Coronary artery (tissue), 2 donors: ENCODE data around the gene JAZF1.

Source experiments
- DNase-seq: peaks from one replicate; pipeline ENCODE4 v3.0.0-alpha.2; 2017; ENCODE audit warnings: low spot score
- H3K27ac ChIP-seq, 2 donors: fragments of 200-600 bp; sonication (generic); one replicate each; pipeline ENCODE4 v1.5.1; 2016 to 2019
- H3K4me3 ChIP-seq: fragments of 200-600 bp; sonication (generic); 2 replicates; pipeline ENCODE4 v1.5.1; 2016; ENCODE audit warnings: mild to moderate bottlenecking, moderate library complexity
- TF ChIP-seq, protein P1 (sequence below): fragments of 200-600 bp; sonication (generic); IDR thresholded peaks from one replicate; pipeline ENCODE4 v1.5.1; 2019; ENCODE audit warnings: antibody characterized with exemption

Gene JAZF1

DNA sequence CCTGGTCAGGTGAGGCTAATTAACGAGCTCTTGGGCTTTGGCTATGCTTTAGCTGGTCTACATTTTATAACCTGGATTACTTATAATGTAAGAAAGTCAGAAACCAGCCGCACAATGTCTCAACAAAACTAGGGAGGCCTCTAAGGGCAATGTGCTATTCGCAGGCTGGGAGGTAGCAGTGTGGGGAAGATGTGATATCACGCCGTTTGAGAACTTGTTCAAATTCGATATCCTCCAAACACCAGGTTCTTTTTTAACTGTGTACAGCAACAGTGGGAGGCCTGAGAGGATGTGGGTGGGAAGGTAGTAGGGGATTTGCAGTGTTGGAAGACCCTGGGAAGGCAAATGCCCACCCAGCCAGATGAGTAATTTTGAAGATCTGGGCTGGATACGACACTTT is 184.5 kb downstream of the JAZF1 start:
- Histone ChIP-seq H3K4me3 (no peak overlapping the region), H3K27ac (no peak overlapping the region)
- no peak for DNase-seq
- TF ChIP-seq, protein P1, sequence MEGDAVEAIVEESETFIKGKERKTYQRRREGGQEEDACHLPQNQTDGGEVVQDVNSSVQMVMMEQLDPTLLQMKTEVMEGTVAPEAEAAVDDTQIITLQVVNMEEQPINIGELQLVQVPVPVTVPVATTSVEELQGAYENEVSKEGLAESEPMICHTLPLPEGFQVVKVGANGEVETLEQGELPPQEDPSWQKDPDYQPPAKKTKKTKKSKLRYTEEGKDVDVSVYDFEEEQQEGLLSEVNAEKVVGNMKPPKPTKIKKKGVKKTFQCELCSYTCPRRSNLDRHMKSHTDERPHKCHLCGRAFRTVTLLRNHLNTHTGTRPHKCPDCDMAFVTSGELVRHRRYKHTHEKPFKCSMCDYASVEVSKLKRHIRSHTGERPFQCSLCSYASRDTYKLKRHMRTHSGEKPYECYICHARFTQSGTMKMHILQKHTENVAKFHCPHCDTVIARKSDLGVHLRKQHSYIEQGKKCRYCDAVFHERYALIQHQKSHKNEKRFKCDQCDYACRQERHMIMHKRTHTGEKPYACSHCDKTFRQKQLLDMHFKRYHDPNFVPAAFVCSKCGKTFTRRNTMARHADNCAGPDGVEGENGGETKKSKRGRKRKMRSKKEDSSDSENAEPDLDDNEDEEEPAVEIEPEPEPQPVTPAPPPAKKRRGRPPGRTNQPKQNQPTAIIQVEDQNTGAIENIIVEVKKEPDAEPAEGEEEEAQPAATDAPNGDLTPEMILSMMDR, result no peak

DNA sequence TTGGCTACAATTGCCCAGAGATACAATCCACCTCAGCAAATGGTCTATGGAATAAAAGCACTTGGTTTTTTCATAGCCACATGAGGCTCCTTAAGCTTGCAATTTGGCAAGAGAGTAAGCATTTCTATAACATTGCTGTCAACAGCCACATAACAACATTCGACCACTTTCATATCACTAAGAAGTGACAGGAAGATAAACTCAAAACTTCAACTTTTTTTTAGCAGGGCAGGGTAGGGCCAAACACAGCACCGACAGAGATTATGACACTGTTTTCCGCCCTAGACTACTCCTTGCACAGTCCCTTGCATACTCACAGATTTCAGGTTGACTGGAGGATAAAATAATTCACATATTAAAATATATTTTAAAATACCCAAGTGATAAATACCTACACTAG is 185.4 kb downstream of the JAZF1 start:
- no peak overlapping the region for H3K4me3 ChIP-seq
- no peak overlapping the region for H3K27ac ChIP-seq
- no peak for DNase-seq
- TF ChIP-seq, protein P1, result no peak

DNA sequence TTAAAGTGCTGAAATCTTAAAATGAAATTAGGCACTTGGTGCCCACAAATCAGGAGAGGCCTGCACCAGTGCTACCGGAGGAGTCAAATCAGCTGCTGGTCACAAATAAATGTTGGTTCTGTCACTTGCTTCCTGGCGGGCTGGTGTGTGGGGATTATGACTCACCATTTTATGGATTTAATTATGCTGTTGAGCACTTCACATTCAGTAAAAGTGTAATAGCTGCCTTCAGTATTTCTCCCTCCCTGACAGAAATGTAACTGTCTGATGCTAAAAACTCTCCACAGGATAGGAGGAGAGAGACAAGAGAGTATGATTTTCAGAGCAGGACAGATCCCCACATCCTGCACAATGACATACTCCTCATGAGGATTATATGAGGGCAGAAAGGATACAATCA is 186.0 kb downstream of the JAZF1 start:
- no peak for DNase-seq
- TF ChIP-seq, protein P1, result no peak
- Histone ChIP-seq H3K27ac (no peak overlapping the region), H3K4me3 (no peak overlapping the region)

DNA sequence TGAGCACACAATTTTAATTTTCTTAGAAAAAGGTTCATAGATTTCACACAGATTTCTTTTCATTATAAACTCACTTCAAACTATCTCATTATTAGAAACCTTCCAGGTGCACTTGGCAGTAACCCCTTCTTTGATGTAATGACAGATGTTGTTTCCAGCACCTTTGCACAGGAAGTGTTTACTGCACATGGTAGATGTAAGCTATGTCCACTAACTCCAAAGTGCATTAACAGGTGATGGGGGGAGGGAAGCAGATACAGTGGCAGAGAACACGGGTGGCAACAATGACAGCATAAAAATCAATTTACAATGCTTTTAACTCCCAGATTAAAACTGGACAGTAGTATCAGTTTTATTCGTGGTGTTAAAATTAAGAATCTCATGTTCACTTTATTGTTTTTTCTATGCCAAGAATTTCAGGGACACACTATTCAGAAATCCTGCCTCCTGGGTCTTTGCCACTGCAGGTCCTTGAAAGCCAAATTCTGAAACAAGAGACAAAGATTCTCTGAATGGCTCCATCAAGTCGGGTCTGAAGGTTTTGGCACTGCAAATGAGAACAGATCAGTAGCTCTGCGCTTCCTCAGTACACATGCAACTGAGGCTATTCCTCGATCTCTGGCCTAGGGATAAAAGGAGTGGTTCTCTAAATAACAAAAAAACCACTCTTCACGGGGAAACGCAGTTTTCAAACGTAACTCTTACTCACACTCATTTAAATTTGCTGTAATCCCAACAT is 187.7 kb downstream of the JAZF1 start:
- H3K27ac ChIP-seq, result no peak overlapping the region
- TF ChIP-seq, protein P1, result no peak
- H3K4me3 ChIP-seq, result no peak overlapping the region
- DNase-seq, result no peak

DNA sequence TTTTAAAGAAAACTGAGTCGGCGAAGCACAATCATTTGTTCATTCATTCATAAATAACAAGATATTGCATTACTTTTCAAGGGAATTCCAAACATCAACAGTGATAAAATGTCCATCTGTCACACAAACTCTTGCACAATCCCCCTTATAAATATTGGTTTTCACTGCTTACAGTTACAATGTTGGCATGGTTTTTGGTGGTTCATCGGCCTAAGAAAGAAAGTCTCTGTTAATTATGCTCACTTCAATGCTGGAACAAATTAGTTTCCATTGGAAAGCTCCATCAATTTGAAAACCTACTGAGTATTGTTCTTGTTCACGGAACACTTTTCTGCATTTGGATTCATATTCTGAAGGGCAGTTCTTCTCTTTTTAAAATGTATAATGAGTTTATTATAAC is 188.5 kb downstream of the JAZF1 start:
- no peak overlapping the region for H3K4me3 ChIP-seq
- TF ChIP-seq, protein P1, result no peak

DNA sequence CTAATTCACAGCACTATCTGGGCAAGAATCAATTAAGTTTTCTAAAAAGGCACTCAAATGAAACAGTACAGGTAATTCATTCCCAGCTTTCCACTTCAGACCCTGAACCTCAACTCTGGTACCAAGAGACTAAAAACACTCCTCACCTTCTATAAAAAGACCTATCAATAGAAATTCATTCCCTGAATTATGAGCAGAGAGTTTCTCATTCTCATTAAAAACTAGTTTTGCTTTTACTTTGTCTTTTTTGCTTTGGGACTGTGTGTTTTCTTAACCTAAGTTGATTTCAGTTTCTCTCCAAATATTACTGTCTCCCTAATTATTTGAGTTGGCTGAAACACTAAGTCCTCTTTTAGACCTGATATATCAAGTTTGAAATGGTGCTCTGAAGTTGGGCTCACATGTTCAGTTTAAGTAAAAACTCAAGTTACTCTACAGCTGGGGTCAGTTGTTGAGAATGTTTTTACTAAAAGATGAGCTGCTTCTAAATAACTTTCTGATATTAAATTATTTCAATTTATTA is 189.5 kb downstream of the JAZF1 start:
- DNase-seq, result no peak
- no peak overlapping the region for H3K4me3 ChIP-seq
- no peak overlapping the region for H3K27ac ChIP-seq
- TF ChIP-seq, protein P1, result no peak

More for the DNA sequence above, 188.5 kb downstream of the JAZF1 start:
- H3K27ac ChIP-seq, result no peak overlapping the region
- no peak for DNase-seq

DNA sequence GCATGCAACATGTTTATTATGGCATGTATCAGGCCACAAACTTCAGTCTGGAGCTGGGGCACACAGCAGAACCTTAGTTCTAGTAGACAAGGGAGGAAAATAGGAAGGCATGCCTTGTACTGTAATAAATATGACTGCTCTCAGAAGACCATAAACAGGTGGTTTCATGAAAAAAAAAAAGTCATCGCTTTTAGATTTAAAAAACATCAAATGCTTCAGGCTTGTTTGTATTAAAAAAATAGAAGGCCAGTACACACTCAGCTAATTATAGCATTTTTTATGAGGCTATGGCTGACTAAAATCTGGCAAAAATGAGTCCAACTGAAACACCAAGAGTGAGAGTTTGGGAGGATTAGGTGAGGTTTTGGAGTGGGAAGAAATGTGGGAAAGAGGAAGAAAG is 204.1 kb downstream of the JAZF1 start:
- TF ChIP-seq, protein P1, result no peak
- Histone ChIP-seq H3K4me3 (no peak overlapping the region), H3K27ac (no peak overlapping the region)
- DNase-seq, result no peak
